GM12892 (cell line): ENCODE data around the gene BPI.
"Not testable (repeated sequence)": the region's sequence is repeated elsewhere in the genome, so short reads cannot be mapped to it uniquely, and the experiment has no call there.

Experiments
- POLR2AphosphoS5 ChIP-seq: IDR thresholded peaks from 2 replicates; pipeline ENCODE4 v1.6.1; 2011; ENCODE audit warnings: low read depth, low read length, control low read depth
- TAF1 ChIP-seq: IDR thresholded peaks from 2 replicates; pipeline ENCODE4 v1.6.1; 2011; ENCODE audit warnings: low read depth, mild to moderate bottlenecking, control low read depth, low read length, borderline replicate concordance

- not testable (repeated sequence) for TF ChIP-seq TAF1, POLR2AphosphoS5
These were observed 19.8 kb upstream of the BPI start for GRCh38 chr20:38284066-38284650.
